ENCODE results near the gene CERK. TPM values are rescaled to one million over a fixed set of nuclear protein-coding genes. Genes with fewer than 3 reads are reported as not detected.

Gene CERK
- total RNA-seq, 1 experiment from 2014 or later: 30.1 TPM

Other genes starting within 250 kb of the CERK start
- gene CELSR1, start 200.6 kb downstream of the CERK start, total RNA-seq (2014; rRNA removed; shearing (Covaris generic); ENCODE audit: low replicate concordance): 0.30 and 0.59 TPM in 2 replicates
- gene GRAMD4, start 117.9 kb downstream of the CERK start, total RNA-seq (2014; rRNA removed; shearing (Covaris generic); ENCODE audit: low replicate concordance): 3.4 and 10.8 TPM in 2 replicates
- 14.5 and 18.2 TPM in 2 replicates for gene TBC1D22A, start 24.4 kb upstream of the CERK start, total RNA-seq (2014; rRNA removed; shearing (Covaris generic); ENCODE audit: low replicate concordance)

Data from MG63 (cell line).